ENCODE measurements around the gene TMEM144. TPM values are rescaled to one million over a fixed set of nuclear protein-coding genes. Genes with fewer than 3 reads are reported as not detected.
A peak's percentile ranks its signal among the peaks of the same experiment; 100 is the strongest.

Gene TMEM144
- total and polyA plus RNA-seq, 4 donors = 5.2 to 18.9 (median 12.2) TPM

DNA sequence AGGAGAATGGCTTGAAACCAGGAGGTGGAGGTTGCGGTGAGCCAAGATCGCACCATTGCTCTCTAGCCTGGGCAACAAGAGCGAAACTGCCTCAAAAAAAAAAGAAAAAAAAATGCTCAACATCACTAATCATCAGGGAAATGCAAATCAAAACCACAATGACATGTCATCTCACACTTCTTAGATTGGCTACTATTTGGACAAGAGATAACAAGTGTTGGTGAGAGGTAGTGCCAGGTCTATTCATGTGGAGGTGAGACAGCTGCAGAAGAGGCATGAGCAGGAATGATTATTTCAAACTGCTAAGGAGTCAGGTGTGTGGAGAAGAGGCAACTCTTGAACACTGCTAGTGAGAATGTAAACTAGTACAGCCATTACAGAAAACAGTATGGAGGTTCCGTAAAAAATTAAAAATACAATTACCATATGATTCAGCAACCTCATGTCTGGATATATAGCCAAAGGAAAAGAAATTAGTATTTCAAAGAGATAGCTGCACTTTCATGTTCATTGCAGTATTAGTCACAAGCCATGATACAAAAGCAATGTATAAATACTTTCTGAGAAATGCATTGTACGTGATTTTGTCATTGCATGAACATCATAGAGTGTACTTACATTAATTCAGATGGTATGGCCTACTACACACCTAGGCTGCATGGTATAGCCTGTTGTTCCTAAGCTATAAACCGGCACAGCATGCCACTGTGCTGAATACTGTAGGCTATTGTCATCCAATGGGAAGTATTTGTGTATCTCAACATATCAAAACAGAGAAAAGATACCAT lies 75.3 kb downstream of the TMEM144 start:
- intact Hi-C loops (cut with DNase I) = no loop called here
- WGBS, 2 donors = 92 to 93% methylated on average over 6 of the region's 6 CpGs
- no peaks in the 10 kb centered on the region for H3K36me3 ChIP-seq (ENCODE audit: control insufficient read depth in 1 of 2, insufficient read depth in 2 of 2, low read length in 1 of 2)

DNA sequence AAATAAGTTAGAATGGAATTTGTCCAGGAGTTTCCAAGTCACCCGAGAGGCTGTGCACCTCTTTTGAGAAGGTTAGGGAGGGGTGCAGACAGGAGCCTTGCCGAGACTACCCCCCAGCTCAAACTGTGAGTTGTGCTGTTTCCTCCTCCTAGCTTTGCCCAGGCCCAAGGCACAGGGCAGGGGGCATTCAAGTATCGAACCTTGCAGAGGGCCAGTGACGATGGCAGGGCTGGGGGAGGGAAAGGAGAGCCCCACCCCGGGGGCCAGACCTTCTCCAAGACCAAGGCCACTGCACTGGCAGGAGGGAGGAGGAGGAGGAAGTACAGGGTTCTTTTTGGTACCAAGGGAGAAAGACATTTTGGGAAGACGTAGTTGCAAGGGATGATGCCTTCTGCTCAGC lies 80.6 kb downstream of the TMEM144 start:
- WGBS, 2 donors = 89 to 96% methylated on average over 6 of the region's 6 CpGs
- DNase-seq (no peak), ATAC-seq (ENCODE audit: low FRiP score) (peak; percentile 15)
- H3K4me1 ChIP-seq (ENCODE audit: control insufficient read depth in 1 of 2, insufficient read depth in 2 of 2, low read length in 2 of 2) = no peaks in the 10 kb centered on the region
- H3K36me3 ChIP-seq (ENCODE audit: control insufficient read depth in 1 of 2, insufficient read depth in 2 of 2, low read length in 1 of 2) = no peaks in the 10 kb centered on the region
- no peaks in the 10 kb centered on the region for H3K27me3 ChIP-seq (ENCODE audit: control insufficient read depth in 1 of 2, insufficient read depth in 2 of 2, low read length in 1 of 2)
- no peak overlapping the region for H3K27ac ChIP-seq (ENCODE audit: low read depth in 1 of 2, low read length in 2 of 2)
- no peak overlapping the region for H3K4me3 ChIP-seq (ENCODE audit: low read length in 2 of 2)
- H3K9me3 ChIP-seq (ENCODE audit: control insufficient read depth, low read length) = no peaks in the 10 kb centered on the region
- intact Hi-C loops (cut with DNase I) = no loop called here

More for the DNA sequence above, 75.3 kb downstream of the TMEM144 start:
- Histone ChIP-seq H3K4me1 (ENCODE audit: control insufficient read depth in 1 of 2, insufficient read depth in 2 of 2, low read length in 2 of 2) (no peaks in the 10 kb centered on the region), H3K4me3 (ENCODE audit: low read length in 2 of 2) (no peak overlapping the region), H3K27me3 (ENCODE audit: control insufficient read depth in 1 of 2, insufficient read depth in 2 of 2, low read length in 1 of 2) (no peaks in the 10 kb centered on the region), H3K27ac (ENCODE audit: low read depth in 1 of 2, low read length in 2 of 2) (no peak overlapping the region), H3K9me3 (ENCODE audit: control insufficient read depth, low read length) (no peaks in the 10 kb centered on the region)
- DNase-seq (no peak), ATAC-seq (ENCODE audit: low FRiP score) (no peak)

DNA sequence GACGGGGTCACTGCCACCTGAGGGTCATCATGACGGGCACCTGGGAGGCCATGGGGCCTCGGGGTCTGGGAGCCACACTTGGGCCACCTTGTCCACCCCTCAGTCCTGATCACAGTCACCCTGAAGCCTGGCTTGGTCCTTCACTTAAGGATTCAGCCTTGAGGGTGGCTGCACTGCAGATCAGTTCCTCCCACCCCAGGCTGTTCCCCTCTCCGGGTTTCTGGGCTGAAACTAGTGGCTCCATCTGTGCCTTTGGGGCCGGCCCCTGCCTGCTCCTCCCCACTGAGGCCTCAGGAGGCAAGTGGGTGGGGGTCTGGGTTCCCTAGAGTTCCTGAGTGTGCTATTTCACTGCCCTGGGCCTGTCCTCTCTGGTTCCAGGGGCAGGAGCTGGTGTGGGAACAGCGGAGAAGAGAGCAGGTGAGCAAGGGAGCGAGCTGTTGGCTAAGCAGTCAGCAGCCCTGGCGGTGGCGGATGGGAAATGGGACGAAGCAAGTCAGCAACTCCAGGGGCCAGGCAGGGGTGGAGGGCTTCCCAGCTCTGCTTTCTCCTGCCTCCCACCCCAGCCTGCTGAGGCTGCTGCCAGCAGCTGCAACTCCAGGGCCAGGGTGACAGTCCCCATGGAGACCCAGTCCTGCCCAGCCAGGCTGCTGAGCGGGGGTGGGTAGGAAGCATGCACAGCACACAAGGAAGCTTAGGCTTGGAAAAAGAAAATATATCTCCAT lies 81.2 kb downstream of the TMEM144 start:
- intact Hi-C loops (cut with DNase I) = no loop called here
- DNase-seq = no peak
- H3K36me3 ChIP-seq (ENCODE audit: control insufficient read depth in 1 of 2, insufficient read depth in 2 of 2, low read length in 1 of 2) = no peaks in the 10 kb centered on the region
- ATAC-seq (ENCODE audit: low FRiP score) = peak; percentile 26
- H3K9me3 ChIP-seq (ENCODE audit: control insufficient read depth, low read length) = no peaks in the 10 kb centered on the region
- H3K27me3 ChIP-seq (ENCODE audit: control insufficient read depth in 1 of 2, insufficient read depth in 2 of 2, low read length in 1 of 2) = no peaks in the 10 kb centered on the region
- H3K27ac ChIP-seq (ENCODE audit: low read depth in 1 of 2, low read length in 2 of 2) = no peak overlapping the region
- WGBS, 2 donors = 93% methylated on average over 11 of the region's 11 CpGs
- H3K4me1 ChIP-seq (ENCODE audit: control insufficient read depth in 1 of 2, insufficient read depth in 2 of 2, low read length in 2 of 2) = no peaks in the 10 kb centered on the region
- H3K4me3 ChIP-seq (ENCODE audit: low read length in 2 of 2) = no peak overlapping the region

DNA sequence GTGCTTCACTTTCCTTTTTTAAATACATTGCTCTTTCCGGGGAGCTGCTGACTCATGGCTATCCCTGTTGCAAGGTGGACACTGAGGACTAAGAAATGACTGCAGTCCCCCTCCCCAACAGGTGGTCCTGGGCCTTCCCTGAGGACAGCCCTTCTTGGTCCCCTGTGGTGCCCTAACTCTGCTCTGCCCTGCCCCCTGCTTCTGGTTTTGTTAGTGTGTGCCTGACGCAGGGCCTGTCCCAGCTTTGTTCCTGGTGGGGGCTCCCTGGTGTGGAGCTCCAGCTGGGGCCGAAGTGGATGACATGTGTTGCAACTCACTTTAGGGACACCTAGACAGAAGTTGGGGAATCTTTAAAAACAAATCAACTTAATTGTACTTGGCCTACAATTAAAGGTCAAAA lies 81.9 kb downstream of the TMEM144 start:
- no peaks in the 10 kb centered on the region for H3K4me1 ChIP-seq (ENCODE audit: control insufficient read depth in 1 of 2, insufficient read depth in 2 of 2, low read length in 2 of 2)
- H3K9me3 ChIP-seq (ENCODE audit: control insufficient read depth, low read length) = no peaks in the 10 kb centered on the region
- H3K27me3 ChIP-seq (ENCODE audit: control insufficient read depth in 1 of 2, insufficient read depth in 2 of 2, low read length in 1 of 2) = no peaks in the 10 kb centered on the region
- DNase-seq = no peak
- intact Hi-C loops (cut with DNase I) = no loop called here
- no peak for ATAC-seq (ENCODE audit: low FRiP score)
- H3K36me3 ChIP-seq (ENCODE audit: control insufficient read depth in 1 of 2, insufficient read depth in 2 of 2, low read length in 1 of 2) = no peaks in the 10 kb centered on the region
- no peak overlapping the region for H3K4me3 ChIP-seq (ENCODE audit: low read length in 2 of 2)
- WGBS, 2 donors = 75 to 88% methylated on average over 3 of the region's 3 CpGs
- no peak overlapping the region for H3K27ac ChIP-seq (ENCODE audit: low read depth in 1 of 2, low read length in 2 of 2)

DNA sequence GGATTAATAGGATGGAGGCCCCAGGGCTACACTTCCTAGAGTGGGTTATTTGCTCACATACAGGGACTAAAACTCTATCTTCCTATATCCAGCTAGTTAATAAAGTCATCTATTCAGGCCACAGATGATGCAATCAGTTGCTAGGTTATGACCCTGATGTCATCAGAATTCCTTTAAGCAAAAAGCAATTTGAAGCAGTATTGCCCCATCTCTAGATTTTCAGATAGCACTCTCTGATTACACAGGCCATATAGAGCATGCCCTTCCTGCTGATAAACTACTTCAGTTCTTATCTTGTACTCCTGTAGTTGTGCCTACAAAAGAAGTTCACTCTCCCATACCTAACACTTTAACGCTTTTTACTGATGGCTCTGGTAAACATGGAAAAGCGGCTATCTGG lies 84.8 kb downstream of the TMEM144 start:
- Histone ChIP-seq H3K4me3 (ENCODE audit: low read length in 2 of 2) (no peak overlapping the region), H3K4me1 (ENCODE audit: control insufficient read depth in 1 of 2, insufficient read depth in 2 of 2, low read length in 2 of 2) (no peaks in the 10 kb centered on the region), H3K27ac (ENCODE audit: low read depth in 1 of 2, low read length in 2 of 2) (no peak overlapping the region), H3K36me3 (ENCODE audit: control insufficient read depth in 1 of 2, insufficient read depth in 2 of 2, low read length in 1 of 2) (no peaks in the 10 kb centered on the region), H3K9me3 (ENCODE audit: control insufficient read depth, low read length) (no peaks in the 10 kb centered on the region), H3K27me3 (ENCODE audit: control insufficient read depth in 1 of 2, insufficient read depth in 2 of 2, low read length in 1 of 2) (no peaks in the 10 kb centered on the region)
- ATAC-seq (ENCODE audit: low FRiP score) (no peak), DNase-seq (no peak)
- 97% methylated on average over 2 of the region's 2 CpGs for WGBS, 2 donors
- intact Hi-C loops (cut with DNase I) = no loop called here

DNA sequence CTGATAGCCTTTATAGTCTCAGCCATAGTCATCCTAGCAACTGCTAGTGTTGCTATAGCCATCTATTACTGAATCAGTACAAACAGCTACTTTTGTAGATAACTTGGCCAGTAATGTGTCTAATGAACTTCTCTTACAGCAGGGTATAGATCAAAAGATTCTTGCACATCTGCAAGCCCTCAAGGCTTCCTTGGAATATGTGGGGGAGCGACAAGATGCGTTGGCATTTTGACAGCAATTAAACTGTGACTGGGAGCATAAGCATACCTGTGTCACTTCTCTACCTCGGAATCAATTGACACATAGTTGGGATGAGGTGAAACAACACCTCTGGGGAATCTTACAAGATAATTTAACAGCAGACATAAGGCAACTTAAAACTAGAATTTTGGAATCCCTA lies 87.6 kb downstream of the TMEM144 start:
- 91% methylated on average over 3 of the region's 3 CpGs for WGBS, 2 donors
- no peak for ATAC-seq (ENCODE audit: low FRiP score)
- H3K27ac ChIP-seq (ENCODE audit: low read depth in 1 of 2, low read length in 2 of 2) = no peak overlapping the region

DNA sequence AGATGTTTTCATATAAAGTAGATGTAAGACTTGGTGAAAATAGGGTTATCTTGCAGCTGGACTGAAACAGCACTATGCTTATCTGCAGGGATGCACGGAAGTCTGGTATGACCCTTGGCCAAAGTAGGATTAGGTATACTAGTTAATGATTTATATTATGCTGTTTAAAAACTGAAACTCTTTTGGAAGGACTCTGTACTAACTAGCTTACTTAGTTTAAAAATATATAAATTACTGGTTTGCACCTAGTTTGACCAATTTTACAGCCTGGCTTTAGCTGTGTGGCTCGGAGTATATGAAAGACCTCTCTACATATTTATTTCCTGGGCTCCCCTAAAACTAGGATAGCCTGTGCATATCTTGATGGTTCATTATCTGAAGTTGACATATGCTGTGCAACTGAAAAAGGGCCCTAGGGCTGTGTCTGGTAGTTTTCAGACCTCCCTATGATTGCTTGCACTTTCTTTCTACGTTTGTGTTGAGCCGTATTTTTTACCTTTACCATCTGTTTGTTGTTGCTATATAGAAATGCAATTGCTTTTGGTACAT lies 89.2 kb downstream of the TMEM144 start:
- WGBS, 2 donors = 61 to 64% methylated on average over 4 of the region's 4 CpGs
- intact Hi-C loops (cut with DNase I) = no loop called here
- Histone ChIP-seq H3K9me3 (ENCODE audit: control insufficient read depth, low read length) (no peaks in the 10 kb centered on the region), H3K27ac (ENCODE audit: low read depth in 1 of 2, low read length in 2 of 2) (no peak overlapping the region), H3K4me3 (ENCODE audit: low read length in 2 of 2) (no peak overlapping the region), H3K4me1 (ENCODE audit: control insufficient read depth in 1 of 2, insufficient read depth in 2 of 2, low read length in 2 of 2) (no peaks in the 10 kb centered on the region), H3K36me3 (ENCODE audit: control insufficient read depth in 1 of 2, insufficient read depth in 2 of 2, low read length in 1 of 2) (no peaks in the 10 kb centered on the region), H3K27me3 (ENCODE audit: control insufficient read depth in 1 of 2, insufficient read depth in 2 of 2, low read length in 1 of 2) (no peaks in the 10 kb centered on the region)
- no peak for ATAC-seq (ENCODE audit: low FRiP score)
- DNase-seq = no peak

More for the DNA sequence above, 87.6 kb downstream of the TMEM144 start:
- no peaks in the 10 kb centered on the region for H3K9me3 ChIP-seq (ENCODE audit: control insufficient read depth, low read length)
- H3K27me3 ChIP-seq (ENCODE audit: control insufficient read depth in 1 of 2, insufficient read depth in 2 of 2, low read length in 1 of 2) = no peaks in the 10 kb centered on the region
- intact Hi-C loops (cut with DNase I) = no loop called here
- H3K4me3 ChIP-seq (ENCODE audit: low read length in 2 of 2) = no peak overlapping the region
- H3K36me3 ChIP-seq (ENCODE audit: control insufficient read depth in 1 of 2, insufficient read depth in 2 of 2, low read length in 1 of 2) = no peaks in the 10 kb centered on the region
- no peaks in the 10 kb centered on the region for H3K4me1 ChIP-seq (ENCODE audit: control insufficient read depth in 1 of 2, insufficient read depth in 2 of 2, low read length in 2 of 2)
- DNase-seq = no peak

DNA sequence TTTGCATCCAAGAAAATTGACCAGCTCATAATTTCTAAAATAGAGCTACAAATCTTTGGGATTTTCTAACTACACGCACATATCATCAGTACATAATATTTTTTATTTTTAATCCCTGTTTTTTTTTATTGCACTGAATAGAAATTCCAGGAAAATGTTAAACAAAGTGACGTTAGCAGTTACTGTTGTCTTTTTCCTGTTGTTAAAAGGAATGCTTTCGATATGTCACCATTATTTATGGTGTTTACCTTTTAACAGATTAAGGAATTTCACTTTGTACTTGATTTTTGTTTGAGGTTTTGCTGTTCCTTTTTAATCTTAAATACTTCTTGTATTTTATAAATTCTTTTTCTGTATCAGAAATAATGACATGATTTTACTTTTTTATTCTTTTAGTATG lies 89.7 kb downstream of the TMEM144 start:
- intact Hi-C loops (cut with DNase I) = no loop called here
- DNase-seq (no peak), ATAC-seq (ENCODE audit: low FRiP score) (no peak)
- no peak overlapping the region for H3K27ac ChIP-seq (ENCODE audit: low read depth in 1 of 2, low read length in 2 of 2)
- no peak overlapping the region for H3K4me3 ChIP-seq (ENCODE audit: low read length in 2 of 2)
- H3K4me1 ChIP-seq (ENCODE audit: control insufficient read depth in 1 of 2, insufficient read depth in 2 of 2, low read length in 2 of 2) = no peaks in the 10 kb centered on the region
- H3K9me3 ChIP-seq (ENCODE audit: control insufficient read depth, low read length) = no peaks in the 10 kb centered on the region
- WGBS, 2 donors = 20 to 36% methylated on average over 3 of the region's 3 CpGs
- H3K27me3 ChIP-seq (ENCODE audit: control insufficient read depth in 1 of 2, insufficient read depth in 2 of 2, low read length in 1 of 2) = no peaks in the 10 kb centered on the region
- H3K36me3 ChIP-seq (ENCODE audit: control insufficient read depth in 1 of 2, insufficient read depth in 2 of 2, low read length in 1 of 2) = no peaks in the 10 kb centered on the region

Measured in aorta (tissue), 5 donors.